ENCODE results near the gene PRKN. TPM values are rescaled to one million over a fixed set of nuclear protein-coding genes. Genes with fewer than 3 reads are reported as not detected.

PRKN gene
- total RNA-seq, 1 experiment from 2014 or later, result 2.0 TPM

GRCh38 chr6:161354276-161354840, 1373.2 kb downstream of the PRKN start:
- H3K9ac ChIP-seq (ENCODE audit: extremely low read depth, insufficient read length, low read length), result no peak overlapping the region
- H3K79me2 ChIP-seq (ENCODE audit: insufficient read depth, low read length), result no peaks in the 10 kb centered on the region
- Mint-ChIP-seq H3K4me3 (no peak overlapping the region), H3K27ac (no peak overlapping the region), H3K9me3 (no peaks in the 10 kb centered on the region), H3K36me3 (ENCODE audit: insufficient read depth in 1 of 3, low read depth in 3 of 3) (no peaks in the 10 kb centered on the region), H3K27me3 (ENCODE audit: low read depth) (no peaks in the 10 kb centered on the region; the same call in 1 of the 2 replicates), H3K4me1 (peaks cover 23 to 26% of the 10 kb centered on the region in 2 experiments)
- H3K23ac ChIP-seq (ENCODE audit: insufficient read length, low read depth, low read length), result no peak overlapping the region
- no peaks in the 10 kb centered on the region for H4K20me1 ChIP-seq (ENCODE audit: control insufficient read depth, insufficient read depth, insufficient read length)
- H3T11ph ChIP-seq (ENCODE audit: low read length), result no peak overlapping the region
- no peak for DNase-seq
- H3K27me3 ChIP-seq (ENCODE audit: insufficient read depth, low read length), result no peaks in the 10 kb centered on the region
- H3K27ac ChIP-seq (ENCODE audit: insufficient read length, low read depth, low read length), result no peak overlapping the region
- no peak for TF ChIP-seq CTCF (conservative IDR thresholded peaks at IDR 0.05)
- H2BK15ac ChIP-seq (ENCODE audit: low read depth, low read length), result no peak overlapping the region
- no peak overlapping the region for H3K4me2 ChIP-seq (ENCODE audit: insufficient read depth, insufficient read length, low read length)
- no peak overlapping the region for H2BK12ac ChIP-seq (ENCODE audit: insufficient read length, low read depth, low read length)
- H2AK5ac ChIP-seq (ENCODE audit: insufficient read length, low read length), result no peak overlapping the region
- no peak overlapping the region for H3K18ac ChIP-seq (ENCODE audit: insufficient read length, low read depth, low read length)
- H3K4ac ChIP-seq (ENCODE audit: low read depth, low read length), result no peak overlapping the region
- no peak overlapping the region for H4K91ac ChIP-seq (ENCODE audit: insufficient read length, low read depth, low read length)
- H4K8ac ChIP-seq (replicated peaks; ENCODE audit: insufficient read length, low read depth, low read length), result no peak overlapping the region
- H2BK120ac ChIP-seq (ENCODE audit: low read depth, low read length, poor library complexity, severe bottlenecking), result no peak overlapping the region
- no peaks in the 10 kb centered on the region for H3K79me1 ChIP-seq (ENCODE audit: insufficient read depth, low read depth, low read length, poor library complexity, severe bottlenecking)
- no peak overlapping the region for H3K14ac ChIP-seq (ENCODE audit: insufficient read depth, low read length)
- H3K23me2 ChIP-seq (ENCODE audit: insufficient read length, low read depth, low read length, poor library complexity, severe bottlenecking), result no peaks in the 10 kb centered on the region
- H3K56ac ChIP-seq (ENCODE audit: insufficient read length, low read depth, low read length), result no peak overlapping the region
- no peak overlapping the region for H2AFZ ChIP-seq (ENCODE audit: low read length)
- H3K9me3 ChIP-seq (ENCODE audit: control insufficient read depth, low read depth, low read length), result no peaks in the 10 kb centered on the region
- WGBS (ENCODE audit: extremely low coverage, insufficient read length, low lambda C conversion rate), result no CpG with 5 or more reads among the region's 12 CpGs
- H2BK20ac ChIP-seq (ENCODE audit: low read depth, low read length, poor library complexity, severe bottlenecking), result no peak overlapping the region
- no peak overlapping the region for H2BK5ac ChIP-seq (ENCODE audit: insufficient read length, low read length)
- H3K4me1 ChIP-seq (ENCODE audit: insufficient read depth, low read length), result no peaks in the 10 kb centered on the region
- no peak overlapping the region for H4K5ac ChIP-seq (ENCODE audit: insufficient read length, low read depth, low read length)
